ENCODE results near the gene WASF1. TPM values are rescaled to one million over a fixed set of nuclear protein-coding genes. Genes with fewer than 3 reads are reported as not detected.

Gene WASF1
- total RNA-seq (2014; rRNA removed; shearing (Covaris generic)) = 2.6 and 3.4 TPM in 2 replicates

- peak; percentile 98 for DNase-seq (ENCODE audit: low spot score)
Observed at GRCh38 chr6:110179406-110180227, at the start of gene WASF1. Gene WASF1, minus strand, starts transcription at chr6:110179670. Its CDS starts 52,069 bp downstream, at chr6:110127601.

- DNase-seq (ENCODE audit: low spot score) = no peak
Observed at GRCh38 chr6:110226261-110226660, 46.8 kb upstream of the WASF1 start.

GRCh38 chr6:110221738-110222137 is 42.3 kb upstream of the WASF1 start:
- no peak for DNase-seq (ENCODE audit: low spot score)

- no peak for DNase-seq (ENCODE audit: low spot score)
Observed at GRCh38 chr6:110217266-110217665, 37.8 kb upstream of the WASF1 start.

- no peak for DNase-seq (ENCODE audit: low spot score)
Observed at GRCh38 chr6:110216140-110216539, 36.7 kb upstream of the WASF1 start.

GRCh38 chr6:110214338-110214737 is 34.9 kb upstream of the WASF1 start:
- DNase-seq (ENCODE audit: low spot score) = no peak

GRCh38 chr6:110211753-110212152 is 32.3 kb upstream of the WASF1 start:
- DNase-seq (ENCODE audit: low spot score) = no peak

GRCh38 chr6:110207652-110208051 is 28.2 kb upstream of the WASF1 start:
- DNase-seq (ENCODE audit: low spot score) = peak; percentile 1

GRCh38 chr6:110201151-110201884 is 21.8 kb upstream of the WASF1 start:
- no peak for DNase-seq (ENCODE audit: low spot score)

GRCh38 chr6:110198561-110198960 is 19.1 kb upstream of the WASF1 start:
- no peak for DNase-seq (ENCODE audit: low spot score)

GRCh38 chr6:110196874-110197273 is 17.4 kb upstream of the WASF1 start:
- no peak for DNase-seq (ENCODE audit: low spot score)

GRCh38 chr6:110195639-110196038 is 16.2 kb upstream of the WASF1 start:
- DNase-seq (ENCODE audit: low spot score) = no peak

- DNase-seq (ENCODE audit: low spot score) = no peak
Observed at GRCh38 chr6:110191477-110191876, 12.0 kb upstream of the WASF1 start.

- DNase-seq (ENCODE audit: low spot score) = no peak
Observed at GRCh38 chr6:110190726-110191125, 11.3 kb upstream of the WASF1 start.

GRCh38 chr6:110188791-110189190 is 9.3 kb upstream of the WASF1 start:
- no peak for DNase-seq (ENCODE audit: low spot score)

GRCh38 chr6:110185879-110186278 is 6.4 kb upstream of the WASF1 start:
- DNase-seq (ENCODE audit: low spot score) = no peak

GRCh38 chr6:110183292-110183885 is 3.9 kb upstream of the WASF1 start:
- no peak for DNase-seq (ENCODE audit: low spot score)

- no peak for DNase-seq (ENCODE audit: low spot score)
Observed at GRCh38 chr6:110181131-110182030, 1.9 kb upstream of the WASF1 start.

GRCh38 chr6:110180228-110181008 is 948 bp upstream of the WASF1 start, which contains the start of gene CDC40:
Gene CDC40, plus strand, starts transcription at chr6:110180427. Its CDS starts 18 bp downstream, at chr6:110180445.
- no peak for DNase-seq (ENCODE audit: low spot score)

GRCh38 chr6:110178626-110179405 is 654 bp downstream of the WASF1 start:
- DNase-seq (ENCODE audit: low spot score) = peak; percentile 66

Measured in HT-29 (cell line).